Measurements from ENCODE around the gene PTPN9. TPM values are rescaled to one million over a fixed set of nuclear protein-coding genes. Genes with fewer than 3 reads are reported as not detected.

PTPN9 gene
- total and polyA plus RNA-seq, 10 of the 15 experiments (the other 5 are each of a cell fraction or from before 2014, with no cell fraction given) = 7.8 to 29.1 (median 18.5) TPM

DNA sequence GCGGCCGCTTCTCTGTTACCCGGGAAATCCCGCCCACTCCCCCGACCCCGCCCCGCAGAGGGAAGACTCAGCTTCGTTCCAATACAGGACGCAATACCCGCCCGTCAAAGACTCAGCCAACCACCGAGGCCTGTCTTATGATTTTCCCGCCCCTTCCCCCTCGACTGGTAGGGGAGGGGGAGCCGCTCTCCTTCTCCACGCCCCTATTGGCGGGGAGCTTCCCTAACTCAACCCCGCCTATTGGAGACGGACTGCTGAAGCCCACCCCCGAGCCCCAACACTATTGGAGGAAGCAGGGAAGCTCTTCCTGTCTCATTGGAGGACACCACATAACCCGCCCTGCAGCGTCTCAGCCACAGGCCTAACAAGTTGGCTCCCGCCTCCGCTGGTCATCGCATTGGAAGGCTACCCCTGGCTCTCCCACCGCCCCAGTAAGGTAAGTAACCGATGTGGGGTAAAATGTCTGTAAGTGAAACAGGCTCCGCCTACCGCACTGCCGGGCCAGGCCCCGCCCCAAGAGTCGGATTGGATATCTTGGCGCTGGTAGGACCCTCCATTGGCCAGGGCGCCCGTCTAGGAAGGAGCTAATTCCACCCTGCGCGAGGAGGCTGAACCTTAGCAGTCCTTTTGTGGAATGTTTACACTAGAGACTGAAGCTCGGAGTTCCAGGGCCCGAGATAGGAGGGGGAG, 127.3 kb downstream of the PTPN9 start, which contains the start of gene SIN3A (continued):
- TF ChIP-seq RB1 (IDR thresholded peaks at IDR 0.05; ENCODE audit: borderline replicate concordance) (0 out of 2 replicates have a peak, but pooled peaks have one; percentile 20), CREM (IDR thresholded peaks at IDR 0.05; ENCODE audit: low read depth) (peak; percentile 68), HDAC2 (IDR thresholded peaks at IDR 0.05) (no peak), PAX8 (IDR thresholded peaks at IDR 0.05) (no peak), EED (IDR thresholded peaks at IDR 0.05; ENCODE audit: low read depth) (no peak), SIN3A (IDR thresholded peaks at IDR 0.05; ENCODE audit: low read depth, low read length) (peak; percentile 56), BCL11A (IDR thresholded peaks at IDR 0.05; ENCODE audit: low read depth, low read length) (no peak), KAT2A (conservative IDR thresholded peaks at IDR 0.05; ENCODE audit: control insufficient read depth, low read depth, low read length) (no peak), ZNF592 (IDR thresholded peaks at IDR 0.05) (no peak), CHD2 (IDR thresholded peaks at IDR 0.05; ENCODE audit: borderline replicate concordance, low read depth, low read length) (peak; percentile 94), TBL1XR1 (IDR thresholded peaks at IDR 0.05; ENCODE audit: low read depth, low read length) (no peak), PAX5 (IDR thresholded peaks at IDR 0.05; ENCODE audit: borderline replicate concordance, low read depth, low read length) (no peak; the same call in 1 of the 2 replicates), KLF5 (IDR thresholded peaks at IDR 0.05; ENCODE audit: partially characterized antibody) (peak; percentile 86), IRF4 (IDR thresholded peaks at IDR 0.05; ENCODE audit: low read depth, low read length) (no peak), ZNF24 (IDR thresholded peaks at IDR 0.05) (no peak), IKZF1 (conservative IDR thresholded peaks at IDR 0.05) (no peak), MYB (IDR thresholded peaks at IDR 0.05; ENCODE audit: borderline replicate concordance, low read depth, low read length) (no peak), E2F8 (IDR thresholded peaks at IDR 0.05; ENCODE audit: low read depth, partially characterized antibody) (no peak)
- TF ChIP-seq, protein P1, sequence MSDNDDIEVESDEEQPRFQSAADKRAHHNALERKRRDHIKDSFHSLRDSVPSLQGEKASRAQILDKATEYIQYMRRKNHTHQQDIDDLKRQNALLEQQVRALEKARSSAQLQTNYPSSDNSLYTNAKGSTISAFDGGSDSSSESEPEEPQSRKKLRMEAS (IDR thresholded peaks at IDR 0.05; ENCODE audit: low read depth, low read length) = no peak
- TF ChIP-seq, protein P2, sequence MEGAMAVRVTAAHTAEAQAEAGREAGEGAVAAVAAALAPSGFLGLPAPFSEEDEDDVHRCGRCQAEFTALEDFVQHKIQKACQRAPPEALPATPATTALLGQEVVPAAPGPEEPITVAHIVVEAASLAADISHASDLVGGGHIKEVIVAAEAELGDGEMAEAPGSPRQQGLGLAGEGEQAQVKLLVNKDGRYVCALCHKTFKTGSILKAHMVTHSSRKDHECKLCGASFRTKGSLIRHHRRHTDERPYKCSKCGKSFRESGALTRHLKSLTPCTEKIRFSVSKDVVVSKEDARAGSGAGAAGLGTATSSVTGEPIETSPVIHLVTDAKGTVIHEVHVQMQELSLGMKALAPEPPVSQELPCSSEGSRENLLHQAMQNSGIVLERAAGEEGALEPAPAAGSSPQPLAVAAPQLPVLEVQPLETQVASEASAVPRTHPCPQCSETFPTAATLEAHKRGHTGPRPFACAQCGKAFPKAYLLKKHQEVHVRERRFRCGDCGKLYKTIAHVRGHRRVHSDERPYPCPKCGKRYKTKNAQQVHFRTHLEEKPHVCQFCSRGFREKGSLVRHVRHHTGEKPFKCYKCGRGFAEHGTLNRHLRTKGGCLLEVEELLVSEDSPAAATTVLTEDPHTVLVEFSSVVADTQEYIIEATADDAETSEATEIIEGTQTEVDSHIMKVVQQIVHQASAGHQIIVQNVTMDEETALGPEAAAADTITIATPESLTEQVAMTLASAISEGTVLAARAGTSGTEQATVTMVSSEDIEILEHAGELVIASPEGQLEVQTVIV (IDR thresholded peaks at IDR 0.05; ENCODE audit: borderline replicate concordance, partially characterized antibody) = peak; percentile 75
